ENCODE results near the gene ATP13A2.

The ATP13A2 gene

GRCh38 chr1:17011439-17012307 is at the start of gene ATP13A2:
Gene ATP13A2, minus strand, starts transcription at chr1:17011928. Its CDS starts 190 bp downstream, at chr1:17011738.
- peak; percentile 48 for DNase-seq (ENCODE audit: low read depth)

- DNase-seq (ENCODE audit: low read depth): no peak
Observed at GRCh38 chr1:17061486-17061885, 49.8 kb upstream of the ATP13A2 start.

DNA sequence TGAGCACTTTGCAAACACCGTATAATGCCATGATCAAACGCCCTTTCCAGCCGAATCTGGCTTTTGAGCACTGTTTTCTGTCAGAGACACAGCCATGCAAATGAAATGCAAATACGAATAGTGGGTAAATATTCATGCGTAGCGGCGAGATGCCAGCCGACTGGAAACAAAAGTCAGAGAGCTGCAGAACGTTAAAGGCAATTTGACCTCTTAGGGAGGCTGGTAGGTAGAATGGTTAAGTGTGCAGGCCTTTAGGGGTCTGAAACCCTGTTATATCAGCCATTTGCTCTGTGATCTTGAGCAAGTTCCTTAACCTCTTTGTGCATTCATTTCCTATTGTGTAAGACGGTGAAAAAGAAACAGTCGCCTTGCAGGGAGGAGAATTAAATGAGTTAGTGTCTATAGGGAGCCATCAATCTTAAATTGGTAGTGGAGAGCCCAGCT is 48.6 kb upstream of the ATP13A2 start:
- DNase-seq (ENCODE audit: low read depth): no peak

GRCh38 chr1:17059391-17060305 is 47.9 kb upstream of the ATP13A2 start:
- DNase-seq (ENCODE audit: low read depth): peak; percentile 54

DNA sequence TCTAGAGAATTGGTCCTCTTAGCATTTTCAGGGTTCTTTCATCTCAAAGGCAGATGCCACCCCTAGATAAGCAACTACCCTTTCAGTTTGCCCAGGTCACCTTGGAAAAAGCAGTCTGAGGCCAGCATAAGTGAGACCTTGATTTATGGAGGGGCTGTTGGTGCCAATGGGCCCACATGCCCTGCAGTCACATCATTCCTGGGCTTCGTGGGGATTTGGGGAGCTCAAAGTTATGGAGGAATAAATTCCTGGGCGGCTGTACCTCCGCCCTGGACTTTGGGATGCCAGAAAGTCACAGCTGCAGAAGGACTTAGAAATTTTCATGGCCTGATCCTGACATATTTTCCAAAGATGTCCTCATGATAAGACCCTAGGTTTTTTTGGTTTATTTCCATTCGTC is 44.8 kb upstream of the ATP13A2 start:
- DNase-seq (ENCODE audit: low read depth): no peak

DNA sequence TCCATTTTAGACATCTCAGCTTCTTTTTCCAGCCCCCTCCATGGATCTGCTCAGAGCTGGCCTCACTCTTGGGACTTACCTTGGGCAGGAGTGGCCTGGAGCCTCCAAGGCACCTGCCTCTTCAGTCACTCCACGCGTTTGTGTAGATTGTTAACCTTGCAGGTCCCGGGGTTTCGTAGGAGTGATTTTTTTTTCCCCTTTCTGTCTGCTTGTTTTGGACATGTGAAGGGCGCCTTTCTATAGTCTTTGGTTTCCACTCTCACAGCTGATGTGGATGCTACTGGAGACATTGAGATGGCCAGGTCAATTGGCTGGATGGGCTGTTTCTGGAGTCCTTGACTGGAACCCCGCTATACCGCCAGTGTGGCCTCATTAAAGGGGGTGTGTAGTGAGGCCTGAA is 44.1 kb upstream of the ATP13A2 start:
- no peak for DNase-seq (ENCODE audit: low read depth)

GRCh38 chr1:17053685-17054410 is 42.1 kb upstream of the ATP13A2 start, which contains the start of gene SDHB:
Gene SDHB, minus strand, starts transcription at chr1:17054032. Its CDS starts 13 bp downstream, at chr1:17054019.
- peak; percentile 98 for DNase-seq (ENCODE audit: low read depth)

- DNase-seq (ENCODE audit: low read depth): no peak
Observed at GRCh38 chr1:17053086-17053684, 41.5 kb upstream of the ATP13A2 start.

- DNase-seq (ENCODE audit: low read depth): no peak
Observed at GRCh38 chr1:17052641-17053040, 40.9 kb upstream of the ATP13A2 start.

DNA sequence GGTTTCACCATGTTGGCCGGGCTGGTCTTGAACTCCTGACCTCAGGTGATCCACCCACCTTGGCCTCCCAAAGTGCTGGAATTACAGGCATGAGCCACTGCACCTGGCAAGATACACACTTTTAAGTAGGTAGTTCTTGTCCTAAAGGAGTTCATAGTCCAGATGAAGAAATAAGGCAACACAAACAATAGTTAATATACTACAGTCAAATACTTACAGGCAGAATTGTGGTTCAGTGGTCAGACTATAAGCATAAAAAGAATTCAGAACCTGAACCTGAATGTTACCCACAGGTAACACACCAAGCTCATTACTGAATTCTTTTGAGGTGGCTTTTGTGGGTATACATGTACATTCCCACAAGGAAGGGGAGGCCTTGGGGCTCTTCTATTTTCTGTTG is 40.3 kb upstream of the ATP13A2 start:
- DNase-seq (ENCODE audit: low read depth): no peak

- no peak for DNase-seq (ENCODE audit: low read depth)
Observed at GRCh38 chr1:17047924-17048323, 36.2 kb upstream of the ATP13A2 start.

GRCh38 chr1:17046334-17046657 is 34.6 kb upstream of the ATP13A2 start:
- no peak for DNase-seq (ENCODE audit: low read depth)

GRCh38 chr1:17045634-17046333 is 34.1 kb upstream of the ATP13A2 start:
- peak; percentile 64 for DNase-seq (ENCODE audit: low read depth)

DNA sequence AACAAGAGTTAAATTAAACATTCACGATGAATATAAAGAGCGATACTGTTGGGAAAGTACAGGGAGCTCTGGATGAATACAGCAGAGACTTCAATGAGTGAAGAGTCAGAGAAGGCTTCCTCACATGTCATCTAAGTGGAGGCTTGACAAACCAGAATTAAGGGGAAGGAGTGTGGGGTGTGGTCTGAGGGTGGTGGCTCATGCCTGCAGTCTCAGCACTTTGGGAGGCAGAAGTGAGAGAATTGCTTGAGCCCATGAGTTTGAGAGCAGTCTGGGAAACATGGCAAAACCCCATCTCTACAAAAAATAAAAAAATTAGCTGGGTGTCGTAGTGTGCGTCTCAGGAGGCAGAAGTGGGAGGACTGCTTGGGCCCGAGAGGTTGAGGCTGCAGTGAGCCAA is 33.4 kb upstream of the ATP13A2 start:
- DNase-seq (ENCODE audit: low read depth): no peak

DNA sequence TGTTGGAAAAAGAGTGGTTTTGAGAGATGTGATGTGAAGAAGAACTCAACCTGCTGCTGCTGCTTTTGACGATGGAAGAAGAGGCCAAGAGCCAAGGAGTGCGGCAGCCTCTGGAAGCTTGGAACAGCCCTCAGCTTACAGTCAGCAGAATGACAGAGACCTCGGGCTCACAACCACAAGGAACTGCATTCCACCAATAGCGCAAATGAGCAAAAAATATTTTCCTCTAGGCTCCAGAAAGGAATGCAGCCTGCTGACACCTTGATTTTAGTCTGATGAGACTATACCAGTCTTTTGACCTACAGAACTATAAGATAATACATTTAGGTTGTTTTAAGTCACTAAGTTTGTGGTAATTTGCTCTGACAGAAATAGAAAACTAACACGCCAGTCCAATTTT is 31.9 kb upstream of the ATP13A2 start:
- DNase-seq (ENCODE audit: low read depth): no peak

DNA sequence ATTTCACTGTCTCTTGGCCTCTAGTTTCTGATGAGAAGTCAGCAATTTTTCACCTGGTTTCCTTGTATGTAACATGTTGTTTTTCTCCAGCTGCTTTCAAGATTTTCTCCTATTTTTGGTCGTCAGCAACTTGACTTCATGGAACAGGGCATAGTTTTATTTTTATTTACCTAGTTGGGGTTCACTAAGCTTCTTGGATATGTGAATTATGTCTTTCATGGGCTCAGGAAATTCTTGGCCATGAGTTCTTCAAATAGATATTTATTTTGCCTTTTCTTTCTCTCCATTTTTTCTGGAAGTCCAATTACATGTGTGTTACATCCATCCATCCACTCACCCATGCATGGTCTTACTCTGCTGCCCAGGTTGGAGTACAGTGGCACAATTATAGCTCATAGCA is 28.4 kb upstream of the ATP13A2 start:
- DNase-seq (ENCODE audit: low read depth): no peak

GRCh38 chr1:17039522-17039921 is 27.8 kb upstream of the ATP13A2 start:
- no peak for DNase-seq (ENCODE audit: low read depth)

DNA sequence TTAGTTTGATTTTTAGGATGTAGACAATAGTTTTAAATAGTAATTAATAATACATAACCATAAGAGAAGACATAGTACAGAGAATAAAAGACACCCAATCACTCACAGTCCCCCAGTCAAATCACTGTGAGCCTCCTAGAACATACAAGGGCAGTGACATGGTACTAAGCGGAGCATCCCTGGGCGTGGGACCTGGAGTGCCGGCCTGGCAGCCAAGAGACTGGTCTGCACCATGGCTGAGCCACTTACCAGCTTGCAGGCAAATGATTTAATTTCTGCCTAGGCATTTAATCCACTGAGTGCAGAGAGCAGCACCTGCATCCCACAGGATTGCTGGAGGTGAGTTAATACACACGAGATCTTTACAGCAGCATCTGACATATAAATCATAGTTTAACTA is 21.8 kb upstream of the ATP13A2 start:
- DNase-seq (ENCODE audit: low read depth): no peak

- DNase-seq (ENCODE audit: low read depth): no peak
Observed at GRCh38 chr1:17032741-17033140, 21.0 kb upstream of the ATP13A2 start.

DNA sequence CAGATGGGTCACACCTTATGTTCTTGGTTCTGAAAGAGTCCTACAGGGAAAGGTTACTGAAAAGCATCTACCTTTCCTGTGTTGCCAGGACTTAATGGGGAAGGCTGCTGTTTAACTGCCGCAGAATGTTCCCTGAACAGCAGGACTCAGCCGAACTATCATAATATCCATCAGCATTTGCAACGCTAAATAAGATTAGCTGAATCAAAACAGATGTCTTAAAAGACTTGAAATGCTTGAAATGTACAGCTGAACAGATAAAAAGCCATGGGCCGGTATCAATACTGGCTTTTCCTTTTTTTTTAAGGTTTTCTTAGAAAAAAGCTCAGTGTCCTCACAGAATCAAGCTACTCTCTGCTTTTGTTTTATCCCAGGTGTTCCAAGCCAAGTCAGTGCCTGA is 19.7 kb upstream of the ATP13A2 start:
- DNase-seq (ENCODE audit: low read depth): no peak

GRCh38 chr1:17030206-17030605 is 18.5 kb upstream of the ATP13A2 start:
- DNase-seq (ENCODE audit: low read depth): no peak
